ENCODE results near the gene DCTD.

Gene DCTD

DNA sequence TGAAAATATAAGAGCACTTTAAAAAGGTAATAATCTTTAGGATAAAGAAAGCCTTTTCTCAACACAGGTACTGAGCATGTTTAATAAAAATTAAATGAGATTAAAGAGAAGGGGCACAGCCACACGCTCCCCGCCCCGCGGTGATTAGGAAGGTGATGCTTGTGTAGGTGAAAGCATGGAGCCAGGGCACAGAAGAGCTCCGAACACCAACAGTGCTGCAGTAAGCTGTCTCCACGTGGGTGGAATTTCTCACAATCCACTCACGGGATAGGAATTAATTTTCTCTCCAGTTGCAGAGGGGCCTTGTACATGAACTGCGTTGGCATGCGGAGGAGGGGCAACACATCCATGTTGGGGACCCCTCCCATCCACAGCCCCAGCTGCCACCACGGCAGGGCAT, 27.0 kb downstream of the DCTD start:
- DNase-seq = no peak

DNA sequence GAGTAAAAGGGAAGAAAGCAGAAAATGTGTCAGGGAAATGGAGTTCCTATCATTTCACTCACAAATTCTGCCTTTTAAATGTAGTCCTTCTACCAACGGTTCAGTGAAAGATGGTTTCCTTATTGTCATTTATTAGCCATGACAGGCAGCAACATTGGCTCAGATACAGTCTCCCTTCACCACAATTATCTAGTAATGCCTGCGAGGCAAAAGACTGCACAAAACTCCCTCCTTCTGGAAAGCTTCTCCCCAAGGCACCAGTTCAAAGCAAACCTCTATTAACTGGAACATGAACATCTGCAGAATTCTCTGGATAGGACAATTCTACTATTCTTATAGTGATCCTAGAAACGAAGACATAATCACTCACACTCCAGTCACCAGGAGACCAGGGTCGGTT, 28.3 kb downstream of the DCTD start:
- DNase-seq = no peak

DNA sequence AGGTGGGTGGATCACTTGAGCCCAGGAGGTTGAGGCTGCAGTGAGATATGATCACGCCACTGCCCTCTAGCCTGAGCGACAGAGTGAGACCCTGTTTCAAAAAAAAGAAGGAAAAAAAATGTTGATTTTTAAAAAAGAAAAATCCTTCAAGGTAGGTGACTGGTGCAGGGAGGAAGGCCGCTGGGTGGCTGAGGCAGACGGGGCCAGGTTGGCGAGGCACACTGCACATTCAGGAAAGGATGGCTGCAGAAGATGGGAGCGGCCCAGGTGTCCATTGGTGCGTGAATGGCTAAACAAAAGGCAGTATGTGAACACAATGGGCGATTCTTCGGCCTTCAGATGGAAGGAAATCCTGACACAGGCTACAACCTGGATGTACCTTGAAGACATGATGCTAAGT, 30.4 kb downstream of the DCTD start:
- DNase-seq = no peak

DNA sequence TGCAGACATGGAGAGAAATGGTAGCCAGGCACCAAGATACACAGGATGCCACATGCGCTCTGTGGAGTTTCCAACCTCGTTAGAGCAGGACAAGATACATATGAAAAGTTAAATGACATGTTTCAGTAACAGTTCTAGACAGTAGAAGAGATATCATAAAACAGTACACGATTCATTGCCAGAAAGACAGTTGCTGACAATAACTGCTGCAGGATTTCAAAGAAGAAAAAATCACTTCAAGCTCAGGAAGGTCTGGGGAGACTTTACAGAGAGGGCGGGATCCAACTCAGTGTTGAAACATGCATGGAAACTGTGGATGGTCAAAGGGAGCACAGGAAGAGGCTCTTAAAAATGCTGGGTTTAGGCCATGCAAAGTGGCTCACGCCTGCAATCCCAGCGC, 31.0 kb downstream of the DCTD start:
- no peak for DNase-seq

DNA sequence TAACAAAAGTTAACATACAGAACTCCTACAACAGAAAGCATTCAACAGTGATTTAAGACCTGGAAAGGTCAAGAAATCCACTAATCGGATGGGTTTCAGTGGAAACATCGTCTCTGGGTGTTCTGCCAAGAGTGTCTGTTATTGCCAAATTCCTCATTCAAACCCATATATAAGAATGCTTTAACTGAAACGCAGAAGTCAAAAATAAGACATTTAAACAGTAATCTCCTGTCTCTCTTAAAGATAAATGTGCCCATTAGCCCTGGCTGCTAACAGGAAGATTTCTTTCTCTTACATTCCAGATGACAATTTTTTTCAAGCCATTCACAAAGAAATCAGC, 31.5 kb downstream of the DCTD start:
- no peak for DNase-seq

DNA sequence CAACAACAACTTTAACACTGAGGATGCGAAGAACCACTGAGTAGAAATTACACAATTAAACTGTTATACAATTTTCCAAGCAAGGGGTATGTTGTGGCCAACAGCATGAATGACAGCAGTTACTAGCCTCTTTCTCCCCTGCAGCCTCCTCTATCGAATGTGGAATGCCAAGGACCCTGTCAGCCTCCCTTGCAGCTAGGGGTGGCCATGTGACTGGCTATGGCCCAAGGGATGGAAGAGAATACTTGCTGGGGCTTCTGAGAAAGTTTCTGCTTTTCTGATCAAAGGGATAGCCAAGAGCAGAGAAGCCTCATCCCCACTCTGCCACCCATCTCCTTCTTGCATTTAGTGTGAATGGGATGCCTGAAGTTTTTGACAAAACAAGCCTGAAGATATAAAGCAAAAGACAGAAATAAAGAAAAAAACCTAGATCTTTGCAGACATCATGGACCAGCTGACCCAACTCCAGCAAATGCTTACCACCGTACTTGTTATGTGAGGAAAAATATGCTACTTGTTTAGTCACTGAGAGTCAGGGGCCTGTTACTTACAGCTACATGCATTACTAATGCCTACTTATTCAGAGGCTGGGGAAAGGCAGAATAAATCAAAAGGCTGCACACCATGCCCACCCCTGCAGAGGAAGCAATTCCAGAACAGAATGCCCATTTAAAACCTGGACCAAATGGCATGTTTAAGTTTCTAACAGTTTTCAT, 32.0 kb downstream of the DCTD start:
- DNase-seq = no peak

DNA sequence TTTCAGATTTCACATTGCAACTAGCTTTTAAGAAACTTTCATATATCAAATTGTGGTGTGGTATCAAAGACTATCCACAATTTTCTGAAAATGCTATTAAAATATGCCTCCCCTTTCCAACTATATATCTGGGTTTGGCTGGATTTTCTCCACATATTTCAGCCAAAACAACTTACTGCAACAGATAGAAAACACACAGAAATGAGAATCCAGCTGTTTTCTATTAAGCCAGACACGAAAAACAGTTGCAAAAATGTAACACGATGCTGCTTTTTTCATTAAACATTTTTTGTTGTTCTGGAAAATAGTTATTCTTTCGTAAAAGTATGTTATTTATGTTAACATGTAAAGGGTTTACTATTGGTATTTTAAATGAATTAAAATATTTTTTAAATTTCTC, 33.1 kb downstream of the DCTD start:
- no peak for DNase-seq

DNA sequence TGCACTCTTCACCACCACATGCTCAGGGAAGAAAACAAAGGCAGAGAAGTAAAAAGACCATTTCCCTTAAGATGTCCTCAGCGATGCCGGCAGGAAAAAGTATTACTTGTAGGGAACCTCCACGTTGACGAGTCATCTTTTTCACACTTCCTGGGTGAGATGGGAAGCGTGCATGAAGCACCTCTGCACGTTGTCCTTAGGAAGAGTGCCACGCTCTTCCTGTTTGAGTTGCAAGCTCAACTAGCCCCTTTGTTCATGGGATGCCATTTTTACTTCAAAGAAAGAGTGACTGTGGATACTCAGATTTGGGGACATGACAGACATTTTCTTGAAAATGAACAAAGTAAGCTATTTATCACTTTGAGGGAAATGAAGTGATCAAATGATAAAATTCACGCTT, 33.8 kb downstream of the DCTD start:
- no peak for DNase-seq

DNA sequence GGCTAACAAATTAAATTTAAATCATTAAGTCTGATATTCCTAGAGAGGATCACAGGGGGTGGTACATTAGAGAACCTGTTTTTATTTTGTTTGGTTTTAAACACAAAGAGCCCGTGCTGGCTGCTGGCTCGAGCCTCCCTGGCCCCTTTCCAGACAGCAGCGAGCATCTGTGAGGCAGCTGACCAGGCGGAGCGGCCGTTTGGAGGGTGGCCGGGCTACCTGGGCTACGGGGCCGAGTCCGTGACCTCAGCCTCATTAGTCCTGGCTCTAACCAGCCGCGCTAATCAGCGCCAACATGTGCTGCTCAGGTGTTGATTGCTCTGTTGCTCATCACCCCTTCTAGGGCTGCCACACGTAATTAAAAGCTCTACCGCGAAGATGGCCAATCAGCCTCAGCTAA, 35.3 kb downstream of the DCTD start:
- DNase-seq = no peak

DNA sequence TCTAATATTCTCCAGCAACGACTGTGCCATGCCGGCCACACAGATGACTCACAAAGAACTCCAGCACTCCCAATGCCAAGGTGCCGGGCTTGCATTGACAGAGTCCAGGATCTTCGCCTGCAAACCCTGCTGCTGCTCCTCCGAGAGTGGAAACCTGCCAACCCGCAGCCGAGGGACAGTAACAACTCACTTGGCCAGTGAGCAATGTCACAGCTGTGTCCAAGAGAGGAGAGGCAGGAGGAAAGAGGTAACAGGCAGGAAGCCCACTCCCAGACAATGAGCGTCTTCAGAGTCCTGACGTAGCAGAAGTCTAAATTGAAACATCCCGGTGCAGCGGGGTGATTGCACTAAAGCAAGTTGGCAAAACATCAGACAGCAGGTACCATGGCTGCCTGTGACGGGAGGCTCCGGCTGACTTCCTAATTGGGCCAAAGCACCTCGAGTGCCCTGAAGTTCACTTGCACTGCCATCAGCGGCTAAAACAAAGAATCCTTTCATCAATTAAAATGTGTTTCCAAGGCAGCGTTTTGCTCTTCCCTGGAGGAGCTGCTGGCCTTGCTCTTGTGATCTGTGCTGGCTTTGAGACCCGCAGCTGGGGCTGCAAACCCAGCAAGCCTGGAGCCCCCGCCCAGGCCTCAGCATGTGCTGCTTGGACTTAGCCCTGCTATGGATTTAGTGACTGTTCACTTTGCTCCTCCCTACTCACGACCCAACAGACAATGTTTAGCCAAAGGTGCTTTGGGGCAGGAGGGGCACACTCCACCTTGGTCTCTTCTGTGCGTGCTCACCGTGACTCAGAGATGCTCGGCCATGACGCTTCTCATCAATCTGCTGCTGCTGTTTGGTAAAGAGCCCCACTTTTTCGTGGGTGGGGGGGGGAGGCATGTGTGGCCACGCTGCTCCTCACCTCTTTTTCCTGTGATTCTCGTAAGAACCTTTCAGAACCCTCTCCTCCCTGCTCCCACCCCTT, 36.5 kb downstream of the DCTD start:
- no peak for DNase-seq

DNA sequence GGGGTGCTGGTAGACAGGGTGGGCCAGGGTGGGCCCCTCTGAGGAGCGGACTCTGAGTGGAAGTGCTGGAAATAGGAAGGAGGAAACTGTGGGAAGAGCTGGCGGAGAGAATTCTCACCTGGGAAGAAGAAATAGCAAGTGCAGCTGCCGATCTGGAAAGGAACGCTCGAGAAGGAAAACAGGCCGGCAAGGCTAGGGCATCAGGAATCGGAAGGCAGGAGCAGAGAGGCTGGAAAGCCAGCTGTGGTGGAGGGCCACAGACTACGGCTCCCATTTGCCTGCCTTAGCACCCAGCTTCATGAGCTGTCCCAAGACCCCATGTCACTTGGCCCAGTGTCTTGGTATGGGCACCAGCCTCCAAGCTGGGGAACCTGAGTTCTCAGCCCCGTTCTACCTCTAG, 37.3 kb downstream of the DCTD start:
- no peak for DNase-seq

DNA sequence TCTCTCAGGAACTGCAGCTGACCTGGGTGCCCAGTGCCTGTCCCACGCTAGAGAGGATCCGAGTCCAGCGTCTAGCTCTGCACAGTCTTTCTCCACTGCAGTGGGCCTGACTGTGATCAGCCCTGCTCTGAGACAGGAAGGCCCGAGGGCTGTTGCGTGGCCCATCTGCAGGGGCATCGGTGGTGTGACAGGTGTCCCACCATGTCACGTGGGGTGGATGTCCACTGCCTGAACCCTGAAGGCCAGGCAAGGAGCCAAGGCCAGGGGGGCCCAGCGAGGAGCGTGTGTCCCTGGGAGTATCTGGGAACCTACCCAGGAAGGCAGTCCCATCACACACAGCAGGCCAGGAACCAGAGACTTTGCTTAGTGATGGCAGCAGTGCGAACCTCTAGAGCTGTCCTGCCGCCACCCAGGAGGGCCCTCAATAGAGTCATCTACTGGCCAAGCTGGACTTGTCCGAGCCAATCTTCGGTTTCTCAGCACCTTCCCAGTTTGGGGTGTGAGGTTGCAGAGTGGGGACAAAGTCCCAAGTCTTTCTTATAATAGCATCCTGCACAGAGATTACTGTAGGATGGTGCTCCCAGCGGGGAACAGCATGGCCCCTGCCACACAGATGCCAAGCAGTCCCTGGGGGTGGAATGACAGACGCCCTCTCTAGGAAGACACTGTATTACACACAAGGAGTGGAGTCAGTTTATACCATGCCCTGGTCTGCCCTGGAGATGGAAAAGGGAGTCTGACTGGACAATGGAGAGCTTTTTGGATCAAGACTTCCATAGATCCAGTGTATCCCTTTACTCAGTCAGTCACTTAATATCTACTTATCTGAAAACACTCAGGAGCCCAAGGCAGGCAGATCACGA, 38.3 kb downstream of the DCTD start:
- DNase-seq = no peak

DNA sequence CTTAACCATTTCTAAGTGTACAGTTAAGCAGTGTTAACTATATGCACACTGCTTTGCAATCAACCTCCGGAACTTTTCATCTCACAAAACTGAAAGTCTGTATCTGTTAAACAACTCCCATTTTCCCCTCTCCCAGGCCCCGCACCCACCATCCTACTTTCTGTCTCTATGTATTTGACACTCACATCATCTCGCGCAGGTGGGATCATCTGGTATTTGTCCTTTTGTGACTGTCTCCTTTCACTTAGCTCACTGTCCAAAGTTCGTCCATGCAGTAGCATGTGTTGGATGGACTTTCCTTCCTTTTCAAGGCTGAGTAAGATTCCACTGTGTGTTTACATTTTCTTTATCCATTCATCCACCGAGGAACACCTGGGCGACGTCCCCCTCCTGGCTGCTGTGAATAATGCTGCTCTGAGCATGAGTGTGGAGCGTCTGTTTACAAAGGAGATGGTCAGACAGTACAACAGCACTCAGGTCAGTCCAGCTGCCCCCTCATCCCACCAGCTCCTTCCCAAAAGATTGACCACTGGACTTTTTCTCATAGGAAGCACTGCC, 39.8 kb downstream of the DCTD start:
- DNase-seq = no peak

DNA sequence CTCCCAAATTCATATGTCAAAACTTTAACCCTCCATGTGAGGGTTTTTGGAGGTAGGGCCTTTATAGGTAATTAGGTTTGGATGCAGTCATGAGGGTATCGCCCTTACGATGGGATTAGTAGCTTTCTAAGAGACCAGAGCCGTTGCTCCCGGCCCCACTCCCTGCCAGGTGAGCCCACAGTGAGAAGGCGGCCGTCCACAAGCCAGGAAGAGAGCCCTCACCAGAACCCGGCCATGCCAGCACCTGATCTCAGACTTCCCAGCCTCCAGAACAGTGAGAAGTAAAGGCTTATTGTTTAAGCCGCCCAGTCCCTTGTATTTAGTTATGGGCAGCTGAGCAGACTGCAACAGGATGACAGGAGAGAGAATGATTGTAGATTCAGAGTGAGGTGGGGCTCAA, 40.8 kb downstream of the DCTD start:
- DNase-seq = no peak

DNA sequence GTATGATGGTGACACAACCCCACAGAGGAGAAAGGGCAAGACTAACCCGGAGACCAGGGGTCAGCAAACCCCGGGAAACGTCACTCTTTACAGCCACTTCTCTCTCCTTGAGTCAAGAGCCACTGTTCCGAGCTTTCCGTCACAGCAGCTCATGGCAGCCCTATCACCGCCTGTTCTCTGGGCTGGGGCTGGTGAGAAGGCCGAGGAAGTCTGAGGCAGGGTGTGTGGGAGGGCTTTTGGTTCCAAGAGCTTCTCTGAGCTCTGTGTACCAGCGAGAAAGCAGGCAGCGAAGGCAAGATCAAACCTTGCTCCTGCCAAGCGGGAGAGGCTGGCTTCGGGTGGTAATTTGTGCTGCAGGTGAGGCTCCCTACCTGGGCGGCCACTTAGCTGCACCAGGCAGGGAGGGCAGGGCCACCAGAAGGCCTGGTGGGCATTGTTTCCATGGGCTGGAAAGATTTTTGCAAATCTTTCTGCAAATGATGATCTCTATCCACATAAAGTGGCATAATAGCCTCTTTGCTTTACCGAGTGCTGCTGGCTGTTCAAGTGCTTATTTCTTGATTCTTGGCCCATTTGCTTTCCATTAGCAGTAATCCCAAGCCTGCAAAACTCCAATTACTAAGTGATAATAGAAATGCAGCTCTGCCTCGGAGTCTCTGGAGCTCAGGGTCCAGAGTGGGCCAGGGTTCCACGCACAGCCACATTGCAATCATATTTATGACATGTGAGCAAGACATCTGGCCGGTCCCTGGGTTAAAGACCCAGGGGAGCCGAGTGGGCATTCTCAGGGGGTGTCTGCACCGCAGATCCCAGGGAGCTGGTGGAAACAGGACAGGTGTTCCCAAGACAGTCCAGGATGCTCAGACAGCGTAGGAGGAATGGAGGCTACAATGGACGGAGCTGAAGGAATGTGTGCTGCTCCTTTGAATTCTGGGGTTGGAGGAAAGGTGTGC, 41.5 kb downstream of the DCTD start:
- DNase-seq = no peak

DNA sequence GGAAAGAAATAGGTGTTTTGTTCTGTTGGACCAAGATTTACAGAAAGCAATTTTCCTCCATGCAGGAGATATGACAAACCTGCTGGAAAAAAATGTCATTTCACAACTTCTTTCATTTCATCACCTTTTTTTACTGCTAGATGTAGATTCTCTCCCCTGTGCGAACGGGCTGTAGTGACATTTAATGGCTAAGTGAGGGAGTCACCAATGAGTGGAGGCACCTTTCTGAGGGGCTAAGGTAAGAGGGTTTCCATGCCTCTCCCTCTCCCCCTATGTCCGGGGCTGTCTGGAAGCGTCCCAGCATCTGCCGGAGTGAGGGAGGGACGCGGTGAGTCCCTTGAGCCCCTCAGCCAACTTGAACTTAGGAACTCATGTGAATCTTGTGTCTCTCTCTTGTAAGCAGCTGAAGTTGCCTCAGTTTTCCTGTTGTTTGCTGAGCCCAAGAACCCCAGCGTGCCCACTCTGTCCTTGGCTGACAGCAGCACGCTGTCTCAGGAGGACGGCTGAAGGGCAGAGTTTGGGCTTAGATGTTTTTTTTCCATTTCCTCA, 42.3 kb downstream of the DCTD start:
- DNase-seq = no peak

DNA sequence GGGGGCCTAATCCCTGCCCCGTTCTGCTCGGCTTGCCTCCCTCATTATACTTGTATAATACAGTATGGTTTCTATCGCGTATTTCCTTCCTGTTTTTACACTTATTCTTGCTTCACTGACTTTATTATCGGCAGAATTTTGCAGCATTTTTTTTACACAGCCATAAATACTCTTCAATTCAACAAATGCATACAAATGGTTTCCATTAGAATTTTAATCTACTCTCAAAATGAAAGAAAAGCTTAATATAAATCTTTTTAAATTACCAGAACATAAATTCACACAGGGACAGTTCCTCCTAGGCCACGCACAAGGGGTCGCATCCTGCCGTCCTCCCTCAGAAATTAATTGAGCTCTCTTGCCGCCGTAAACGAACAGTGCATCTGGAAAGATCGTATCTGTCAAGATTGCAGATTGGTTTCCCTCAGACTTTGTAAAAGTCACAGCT, 42.9 kb downstream of the DCTD start:
- no peak for DNase-seq

DNA sequence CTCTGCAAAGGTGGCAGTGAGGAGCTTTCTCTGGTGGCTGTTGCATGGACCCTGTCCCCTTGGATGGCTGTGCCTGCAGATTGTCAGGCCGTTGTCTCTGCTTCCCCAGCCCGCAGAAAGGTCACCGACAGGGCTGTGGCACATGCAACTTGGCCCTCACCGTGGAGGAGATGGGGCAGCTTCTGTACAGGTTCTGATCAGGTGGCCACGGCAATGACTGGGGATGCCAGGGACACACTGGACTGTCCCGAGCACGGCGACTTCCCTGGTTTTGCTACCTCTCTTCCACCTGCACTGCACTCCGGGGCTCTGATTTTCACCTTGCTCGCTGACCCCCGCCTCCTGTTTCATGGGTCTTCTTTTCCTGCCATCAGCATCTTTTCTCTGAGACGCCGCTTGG, 43.5 kb downstream of the DCTD start:
- no peak for DNase-seq

DNA sequence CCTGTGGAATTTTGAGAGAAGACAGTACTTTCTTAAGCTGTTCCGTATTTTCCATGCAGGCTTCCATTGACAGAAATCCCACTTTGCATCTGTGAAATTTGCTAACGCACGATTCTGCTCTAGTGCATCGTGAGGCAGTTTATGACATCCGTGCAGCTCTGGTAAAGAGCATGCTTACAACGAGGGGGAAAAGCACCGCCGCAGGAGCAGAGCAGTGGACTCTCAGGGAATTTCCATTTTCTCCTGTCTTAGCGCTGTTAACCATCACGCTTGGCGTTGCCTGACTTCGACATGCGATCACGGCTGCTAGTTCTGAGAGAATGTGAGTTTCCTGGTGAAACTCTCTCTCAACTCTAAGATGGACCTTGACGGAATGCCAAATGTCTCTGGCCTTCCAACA, 43.9 kb downstream of the DCTD start:
- no peak for DNase-seq

DNA sequence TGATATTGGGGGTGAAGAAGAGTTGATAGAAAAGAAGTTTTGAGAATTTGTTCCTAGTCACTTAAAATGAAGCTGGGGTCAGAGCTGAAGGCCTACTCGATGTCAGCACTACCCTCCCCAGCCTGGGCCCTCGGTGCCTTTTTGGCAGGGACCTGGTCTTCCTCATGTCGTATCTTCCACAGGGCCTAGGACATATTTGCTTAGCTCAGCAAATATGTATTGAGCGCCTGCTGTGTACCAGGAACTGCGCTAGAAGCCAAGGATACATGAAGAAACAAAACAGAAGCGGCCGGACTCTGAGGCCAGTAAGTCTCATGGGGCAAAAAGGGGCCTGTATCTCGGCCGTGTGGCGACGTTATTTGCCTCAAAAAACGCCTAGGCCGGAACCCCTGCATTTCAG, 44.3 kb downstream of the DCTD start:
- no peak for DNase-seq

DNA sequence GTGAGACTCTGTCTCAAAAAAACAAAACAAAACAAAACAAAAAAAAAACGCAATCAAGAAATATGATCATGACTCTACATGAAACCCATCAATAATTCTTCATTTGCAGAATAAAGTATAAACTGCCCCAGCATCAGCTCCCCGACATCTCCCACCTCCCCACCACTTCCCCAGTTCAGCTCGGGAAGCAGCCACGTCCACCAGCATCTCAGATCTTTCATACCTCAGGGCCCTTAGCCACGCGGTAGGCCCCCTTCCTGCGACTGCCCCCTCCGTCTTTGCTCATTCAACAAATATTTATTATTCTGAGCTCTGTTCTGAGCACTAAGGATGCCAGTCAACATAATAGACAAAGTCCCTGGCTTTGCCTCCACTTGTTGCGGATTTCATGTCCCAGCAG, 45.6 kb downstream of the DCTD start:
- DNase-seq = no peak

DNA sequence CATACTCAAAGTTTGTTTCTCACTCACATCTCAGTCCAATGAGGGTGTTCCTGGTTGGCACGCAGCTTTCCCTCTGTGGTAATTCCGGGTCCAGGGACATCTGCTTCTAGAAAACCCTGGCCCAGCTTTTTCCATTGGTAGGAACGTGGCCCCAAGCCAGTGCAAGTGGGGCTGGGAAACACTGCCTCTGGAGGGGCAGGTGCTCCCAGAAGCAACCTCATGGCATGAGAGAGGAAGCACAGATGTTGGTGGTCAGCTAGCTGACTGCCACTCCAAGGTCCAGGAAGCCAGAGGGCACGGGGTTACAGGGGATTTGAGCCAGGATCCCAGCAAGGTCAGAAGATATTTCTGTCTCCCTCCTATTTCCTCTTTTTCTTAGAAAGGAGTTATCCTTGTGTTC, 47.5 kb downstream of the DCTD start:
- no peak for DNase-seq
